GM19025 (cell line): ENCODE results near the gene PDE4D.

Source experiments
- ATAC-seq: cut with Tn5 transposase; IDR thresholded peaks from one replicate; pipeline ENCODE4 v1.9.1; 2021; ENCODE audit warnings: mild to moderate bottlenecking, low read depth, moderate library complexity; ENCODE audit not compliant: unreplicated experiment

The PDE4D gene

GRCh38 chr5:59041355-59041754 is 852.2 kb downstream of the PDE4D start:
- no peak for ATAC-seq

GRCh38 chr5:59040804-59041201 is 852.7 kb downstream of the PDE4D start:
- ATAC-seq = no peak

- no peak for ATAC-seq
Observed at GRCh38 chr5:59040024-59040803, 853.3 kb downstream of the PDE4D start.

- ATAC-seq = peak; percentile 63
Observed at GRCh38 chr5:59039296-59040023, 854.1 kb downstream of the PDE4D start.

GRCh38 chr5:59038798-59039295 is 854.7 kb downstream of the PDE4D start:
- peak; percentile 41 for ATAC-seq

GRCh38 chr5:59037941-59038797 is 855.4 kb downstream of the PDE4D start:
- ATAC-seq = no peak

GRCh38 chr5:59037453-59037852 is 856.1 kb downstream of the PDE4D start:
- no peak for ATAC-seq

GRCh38 chr5:59037041-59037440 is 856.5 kb downstream of the PDE4D start:
- ATAC-seq = no peak

GRCh38 chr5:59036274-59036961 is 857.1 kb downstream of the PDE4D start:
- ATAC-seq = no peak

GRCh38 chr5:59035681-59036080 is 857.8 kb downstream of the PDE4D start:
- ATAC-seq = no peak

GRCh38 chr5:59034498-59035186 is 858.9 kb downstream of the PDE4D start:
- no peak for ATAC-seq

GRCh38 chr5:59027145-59027907 is 866.2 kb downstream of the PDE4D start:
- no peak for ATAC-seq

- ATAC-seq = no peak
Observed at GRCh38 chr5:59025734-59026133, 867.8 kb downstream of the PDE4D start.

- no peak for ATAC-seq
Observed at GRCh38 chr5:59021837-59022514, 871.5 kb downstream of the PDE4D start.

- no peak for ATAC-seq
Observed at GRCh38 chr5:59021286-59021673, 872.2 kb downstream of the PDE4D start.

GRCh38 chr5:59020611-59021285 is 872.8 kb downstream of the PDE4D start:
- ATAC-seq = no peak

- no peak for ATAC-seq
Observed at GRCh38 chr5:59019078-59019477, 874.4 kb downstream of the PDE4D start.

GRCh38 chr5:59016925-59017324 is 876.6 kb downstream of the PDE4D start:
- ATAC-seq = no peak
